ENCODE data around the gene VTI1A. TPM values are rescaled to one million over a fixed set of nuclear protein-coding genes. Genes with fewer than 3 reads are reported as not detected.
"Not testable (repeated sequence)": the region's sequence is repeated elsewhere in the genome, so short reads cannot be mapped to it uniquely, and the experiment has no call there.

Gene VTI1A
- polyA plus RNA-seq, 1 donor: 14.1 TPM

DNA sequence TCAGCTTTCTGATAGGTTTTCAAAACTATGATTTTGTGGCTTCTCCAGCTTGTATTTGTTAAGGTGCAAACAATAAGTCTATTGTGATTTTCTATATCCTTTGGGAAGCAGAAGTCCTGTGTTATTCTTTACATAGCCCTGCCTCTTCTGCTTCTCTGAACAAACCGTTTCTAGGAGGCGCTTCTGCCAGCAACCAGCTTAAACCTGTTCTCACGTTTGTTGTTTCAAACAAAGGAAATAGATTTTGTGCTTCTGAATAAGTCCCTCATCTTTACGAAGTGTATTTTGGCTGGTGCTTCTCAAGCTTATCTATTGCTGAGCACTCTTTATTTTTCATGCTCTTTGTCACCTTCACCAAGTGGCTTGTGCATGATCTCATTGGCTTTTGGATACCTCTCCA is 61.0 kb downstream of the VTI1A start:
- no peak for DNase-seq

DNA sequence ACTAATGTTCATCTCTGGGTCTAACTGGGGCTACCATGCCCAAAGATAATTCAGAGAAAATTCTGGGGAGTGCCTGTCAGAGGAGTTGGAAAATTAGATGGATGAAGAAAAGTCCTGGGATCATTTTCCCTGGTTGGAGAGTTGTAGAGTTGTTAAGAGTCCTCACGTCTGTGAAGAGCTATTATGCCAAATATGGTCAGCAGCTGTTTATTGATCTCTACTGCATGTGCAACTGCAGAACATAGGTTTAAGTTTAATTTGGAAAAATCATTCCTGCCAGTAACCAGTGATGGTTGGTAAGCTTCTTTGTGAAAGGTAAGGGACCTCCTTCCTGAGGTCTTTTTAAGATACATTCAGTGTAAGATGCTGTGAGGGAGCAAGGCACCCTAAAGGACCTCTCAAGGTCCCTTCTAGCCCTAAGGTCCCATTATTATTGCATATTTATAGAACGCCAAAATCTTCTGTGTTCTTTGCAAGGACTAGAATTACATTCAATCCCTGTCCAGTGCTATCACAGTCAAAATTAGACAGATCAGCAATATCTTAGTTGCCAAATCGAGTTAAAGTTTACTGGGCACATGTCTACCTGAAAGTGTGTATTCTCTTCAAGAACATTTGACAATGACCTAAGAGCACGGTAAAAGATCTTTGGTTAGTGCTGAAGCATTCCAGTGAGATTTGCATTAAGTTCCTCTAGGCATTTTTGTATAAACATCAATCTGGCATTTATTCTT is 62.7 kb downstream of the VTI1A start:
- DNase-seq: no peak

DNA sequence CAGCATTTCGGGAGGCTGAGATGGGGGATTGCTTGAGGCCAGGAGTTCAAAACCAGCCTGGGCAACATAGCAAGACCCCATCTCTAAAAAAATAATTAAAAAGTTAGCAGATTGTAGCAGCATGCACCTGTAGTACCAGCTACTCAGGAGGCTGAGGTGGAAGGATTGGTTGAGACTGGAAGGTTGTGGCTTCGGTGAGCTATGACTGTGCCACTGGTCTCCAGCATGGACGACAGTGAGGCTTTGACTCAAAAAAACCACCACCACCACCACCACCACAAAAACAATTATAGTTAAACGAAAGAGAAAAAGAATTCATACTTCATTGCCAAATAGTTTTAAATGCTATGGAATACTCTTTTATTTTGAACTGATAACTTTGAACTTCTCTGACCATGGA is 63.4 kb downstream of the VTI1A start:
- no peak for DNase-seq

DNA sequence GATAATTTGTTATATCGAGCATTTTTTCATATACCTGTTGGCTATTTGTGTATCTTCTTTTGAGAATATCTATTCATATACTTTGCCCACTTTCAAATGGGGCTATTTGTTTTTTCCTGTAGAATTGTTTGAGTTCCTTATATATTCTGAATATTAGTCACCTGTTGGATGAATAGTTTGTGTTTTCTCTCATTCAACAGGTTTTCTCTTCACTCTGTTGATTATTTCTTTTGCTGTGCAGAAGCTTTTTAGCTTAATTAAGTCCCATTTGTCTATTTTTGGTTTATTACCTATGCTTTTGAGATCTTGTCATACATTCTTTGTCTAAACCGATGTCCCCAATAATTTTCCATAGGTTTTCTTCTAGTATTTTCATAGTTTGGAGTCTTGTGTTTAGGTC is 65.3 kb downstream of the VTI1A start:
- no peak for DNase-seq

DNA sequence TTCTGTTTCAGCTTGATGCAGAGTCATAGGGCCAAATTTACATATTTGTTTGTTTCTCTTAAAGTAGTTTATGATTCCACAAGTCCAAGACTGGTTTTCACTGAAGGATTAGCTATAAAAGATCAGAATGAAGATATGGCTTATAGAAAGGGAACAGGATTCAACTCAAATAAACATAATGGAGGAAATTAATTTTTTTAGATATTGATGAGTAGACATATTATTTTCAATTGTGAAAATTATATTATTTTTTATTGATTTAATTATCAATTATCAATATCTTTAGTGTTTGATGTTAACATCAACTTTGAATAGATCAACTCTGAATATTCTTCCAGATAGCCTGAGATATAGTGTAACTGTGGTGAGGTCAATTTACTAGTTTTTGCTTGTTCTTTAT is 68.1 kb downstream of the VTI1A start:
- DNase-seq: no peak

DNA sequence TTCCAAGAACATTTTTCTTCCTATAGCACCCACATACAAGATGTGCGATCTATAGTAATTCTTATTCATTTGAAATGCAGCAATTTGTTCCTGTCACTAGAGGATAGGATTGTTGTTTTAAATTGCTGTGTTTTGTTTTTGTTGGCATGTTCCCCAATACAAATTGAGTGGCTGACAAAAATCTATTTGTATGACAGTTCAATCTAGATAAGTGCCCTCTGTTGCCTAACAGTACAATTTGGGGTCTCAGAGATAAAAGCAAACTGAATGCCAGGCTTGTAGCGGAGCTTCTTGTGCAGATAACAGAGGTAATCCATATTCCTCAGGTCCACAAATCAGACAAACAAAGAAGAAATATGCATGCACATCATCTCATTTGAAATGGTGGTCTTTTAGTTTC is 68.8 kb downstream of the VTI1A start:
- DNase-seq: no peak

DNA sequence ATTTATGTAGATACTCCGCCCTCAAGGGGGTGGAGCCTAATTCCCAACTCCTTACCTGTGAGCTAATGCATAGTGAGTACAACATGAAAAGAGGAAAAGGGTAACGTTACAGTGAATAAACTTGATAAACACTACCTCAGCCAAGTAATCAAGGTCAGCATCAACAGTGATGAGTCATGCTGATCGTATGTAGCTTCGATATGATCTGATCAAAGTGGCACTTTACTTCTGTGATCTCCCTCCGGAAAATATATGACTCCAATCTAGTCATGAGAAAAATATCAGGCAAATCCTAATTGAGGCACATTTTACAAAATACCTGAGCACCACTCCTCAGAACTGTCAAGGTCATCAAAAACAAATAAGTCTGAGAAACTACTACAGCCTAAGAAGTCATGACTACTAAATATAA is 70.4 kb downstream of the VTI1A start:
- DNase-seq: no peak

DNA sequence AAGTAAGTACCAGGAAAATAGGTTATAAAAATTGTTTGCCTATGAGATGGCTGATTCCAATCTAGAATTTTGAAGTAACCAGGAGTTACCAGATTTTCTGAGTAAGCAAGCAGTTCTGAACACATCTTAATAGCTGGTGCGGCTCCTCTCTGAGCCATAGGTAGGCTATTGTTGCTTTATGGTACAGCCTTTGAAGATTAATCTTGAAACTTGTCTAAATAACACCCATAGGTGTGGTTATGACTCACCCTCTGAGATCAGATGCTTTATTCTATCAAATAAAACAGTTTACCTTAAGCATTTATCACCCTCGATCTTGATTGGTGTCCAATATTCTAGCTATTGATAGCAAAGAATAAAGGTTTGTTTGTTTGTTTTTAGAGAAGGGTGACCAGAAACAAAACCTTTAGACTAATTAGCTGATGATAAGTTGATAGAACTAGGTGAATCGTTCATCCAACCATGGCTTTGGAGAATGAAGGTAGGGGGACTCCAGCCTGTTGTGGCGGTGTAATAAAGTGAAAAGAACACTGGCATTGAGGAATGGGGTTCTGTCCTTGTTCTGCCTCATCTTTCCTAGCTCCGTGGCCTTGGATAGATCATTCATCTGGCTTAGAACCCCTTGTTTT is 72.2 kb downstream of the VTI1A start:
- no peak for DNase-seq

DNA sequence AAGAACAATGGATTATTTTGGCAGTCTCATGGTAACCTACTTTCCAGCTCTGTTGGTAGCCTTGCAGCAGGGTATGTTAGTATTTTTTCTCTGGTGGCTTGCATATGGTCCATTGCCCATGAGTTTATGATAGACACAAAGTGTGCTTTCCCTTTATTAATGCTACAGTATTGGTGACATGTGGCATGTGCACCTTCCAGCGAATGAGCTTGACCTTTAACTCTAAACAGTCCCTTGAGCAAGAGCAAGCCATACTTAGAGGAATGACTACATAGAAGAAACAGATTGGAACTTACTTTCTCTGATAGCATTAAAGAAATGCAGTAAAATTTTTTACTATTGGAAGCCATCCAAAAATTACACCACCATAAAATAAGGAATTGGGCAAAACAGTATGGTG is 73.9 kb downstream of the VTI1A start:
- no peak for DNase-seq

DNA sequence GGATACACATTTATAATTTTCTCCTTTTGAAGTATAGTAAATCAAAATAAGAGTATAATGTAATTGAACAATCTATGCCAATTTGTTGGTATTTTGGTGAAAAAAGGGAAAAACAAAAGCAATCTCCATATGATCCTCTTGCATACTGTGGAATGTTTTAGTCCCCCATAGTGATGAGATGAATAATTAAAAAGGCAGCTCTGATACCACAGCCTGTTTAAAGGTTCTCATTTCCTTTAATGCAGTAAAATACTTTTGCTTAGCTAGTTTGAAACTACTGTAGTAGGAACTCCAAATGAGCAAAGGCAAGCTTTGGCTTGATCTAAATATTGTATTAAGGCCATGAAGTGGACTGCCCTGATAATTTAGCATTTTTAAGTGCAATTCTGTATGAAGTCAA is 77.6 kb downstream of the VTI1A start:
- DNase-seq: no peak

DNA sequence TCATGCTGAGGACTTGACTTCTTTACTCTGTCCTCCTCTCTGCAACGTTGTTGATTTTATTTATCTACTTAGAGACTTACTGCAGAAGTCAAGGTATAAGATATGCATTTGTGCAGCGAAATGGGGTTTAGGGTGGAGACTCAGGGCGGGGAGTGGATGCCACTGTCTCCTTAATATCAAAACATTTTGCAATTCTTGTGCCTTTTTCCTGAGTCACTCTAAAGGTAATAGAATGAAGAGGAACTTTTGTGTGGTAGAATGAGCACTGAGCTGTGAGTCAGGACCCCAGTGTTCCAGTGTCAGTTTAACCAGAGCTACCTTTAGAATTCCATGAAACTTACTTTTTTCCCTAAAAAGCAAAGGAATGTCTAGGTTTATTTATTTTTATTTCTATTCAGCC is 78.2 kb downstream of the VTI1A start:
- no peak for DNase-seq

DNA sequence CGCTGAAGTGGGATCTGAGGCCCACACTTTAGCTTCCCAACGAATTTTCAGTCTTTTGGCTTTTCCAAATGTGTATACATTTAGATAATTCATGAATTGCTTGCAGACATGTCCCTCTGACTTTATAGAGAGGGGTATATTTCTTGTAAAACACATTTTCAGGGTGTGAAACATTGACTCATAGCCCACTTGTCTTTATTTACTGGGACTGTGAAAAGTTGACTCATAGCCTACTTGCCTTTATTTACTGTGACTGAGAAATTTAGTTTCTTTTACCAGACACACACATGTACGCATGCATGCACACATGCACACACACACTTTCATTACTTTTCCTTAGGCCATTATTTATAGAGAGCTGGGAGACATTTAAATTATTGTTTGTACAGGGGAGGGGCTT is 79.1 kb downstream of the VTI1A start:
- no peak for DNase-seq

DNA sequence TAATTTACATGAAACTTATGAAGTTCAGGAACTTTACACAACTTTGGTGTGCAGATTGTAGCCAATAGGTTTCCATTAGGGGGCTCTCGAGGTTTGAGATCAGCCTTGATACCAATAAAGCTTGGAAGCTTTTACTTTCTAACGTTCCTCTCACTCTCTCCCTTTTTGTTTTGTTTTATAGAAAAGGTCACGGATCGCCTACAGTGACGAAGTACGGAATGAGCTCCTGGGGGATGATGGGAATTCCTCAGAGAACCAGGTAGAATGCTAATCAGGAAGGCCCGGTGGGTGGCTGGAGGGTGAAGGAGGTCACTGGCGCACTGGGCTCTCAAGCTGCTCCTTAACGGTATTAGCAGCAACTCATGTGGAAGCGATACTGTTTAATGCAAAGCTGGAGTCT is 79.9 kb downstream of the VTI1A start:
- DNase-seq: no peak

DNA sequence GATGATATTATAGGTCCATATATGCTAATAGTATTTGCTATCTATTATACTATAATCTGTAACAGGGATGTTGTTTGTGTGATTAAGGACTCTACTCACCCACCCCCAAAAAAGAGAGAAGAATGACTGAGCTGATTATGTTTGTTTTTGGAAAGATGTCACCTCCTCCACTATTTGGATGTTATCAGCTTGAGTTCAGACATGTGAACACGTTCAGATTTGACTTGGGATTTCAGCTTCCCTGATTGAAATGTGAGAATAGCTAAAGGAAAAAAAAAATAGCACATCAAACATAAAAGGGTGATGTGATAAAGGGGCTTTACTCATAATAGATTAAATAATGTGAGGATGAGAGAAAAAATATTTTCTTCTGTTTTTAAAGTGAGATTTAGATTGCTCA is 81.2 kb downstream of the VTI1A start:
- DNase-seq: no peak

DNA sequence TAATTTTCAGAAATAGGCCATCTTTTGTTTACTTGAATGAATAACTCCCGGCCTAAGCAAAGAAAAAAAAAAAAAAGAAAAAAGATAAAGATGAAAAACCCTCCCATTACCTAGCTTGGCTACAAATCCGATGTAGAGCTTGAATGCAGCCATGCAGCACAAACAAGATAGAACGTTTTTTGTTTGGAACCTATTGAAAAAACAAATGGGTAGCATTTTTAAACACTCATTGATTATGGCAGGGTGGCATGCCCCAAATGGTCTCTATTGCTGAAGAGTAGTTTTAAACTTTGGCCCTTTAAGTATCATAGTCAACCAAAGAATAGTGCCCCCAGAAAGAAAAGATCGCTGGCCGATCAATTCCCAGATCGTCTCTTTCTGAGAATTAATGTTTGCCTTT is 84.4 kb downstream of the VTI1A start:
- no peak for DNase-seq

DNA sequence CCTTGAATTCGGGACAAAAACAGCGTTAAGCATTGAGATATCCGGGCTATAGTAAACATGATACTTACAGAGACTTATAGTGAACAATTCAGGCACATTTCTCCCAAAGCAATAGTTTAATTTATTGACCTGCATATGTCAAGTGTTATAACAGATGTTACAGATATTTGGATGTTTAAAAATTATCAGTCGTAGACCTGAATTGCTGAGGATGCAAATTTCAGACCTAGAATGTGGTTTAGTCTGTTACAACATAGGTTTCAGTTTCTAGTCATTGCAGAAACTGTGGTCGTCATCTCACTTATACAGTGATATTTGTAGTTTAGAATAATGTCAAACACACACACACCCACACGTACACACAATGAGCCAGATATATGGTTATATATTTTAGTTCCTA is 85.2 kb downstream of the VTI1A start:
- peak; percentile 65 for DNase-seq

DNA sequence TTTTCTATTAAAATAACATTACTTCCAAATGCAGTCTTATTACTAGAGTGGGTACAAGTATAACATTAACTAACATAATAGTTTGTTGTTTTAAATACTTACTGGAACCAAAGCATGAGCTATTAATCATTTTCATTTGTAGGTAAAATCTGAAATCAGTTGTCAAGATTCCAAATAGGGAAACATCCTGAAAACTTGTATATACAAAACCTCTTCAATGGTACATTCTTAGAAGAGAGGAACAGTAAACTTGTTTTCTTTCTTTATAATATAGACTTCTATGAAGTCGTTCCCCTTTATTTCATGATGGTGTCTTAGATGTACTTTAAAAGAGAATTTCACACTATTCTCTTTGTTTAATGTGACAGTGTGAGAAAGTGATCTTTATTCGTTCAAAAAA is 85.9 kb downstream of the VTI1A start:
- no peak for DNase-seq

DNA sequence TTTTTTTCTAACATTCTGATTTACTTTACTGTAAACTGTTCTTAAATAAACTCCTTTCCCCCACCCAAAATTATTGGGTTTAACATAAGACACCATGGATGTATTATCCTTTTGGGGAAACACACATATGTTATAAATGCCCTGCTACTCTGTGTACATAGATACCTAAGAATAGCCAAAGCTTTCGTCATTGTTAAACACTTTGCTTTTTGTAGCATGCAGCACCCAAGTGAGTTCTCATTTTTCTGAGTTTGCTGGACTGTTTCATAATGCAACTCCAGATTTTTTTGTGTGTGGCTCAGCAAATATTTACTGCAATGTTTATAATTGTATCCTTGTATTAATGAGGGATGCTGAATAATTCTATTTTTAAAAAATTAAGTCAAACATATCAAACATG is 86.9 kb downstream of the VTI1A start:
- DNase-seq: no peak

DNA sequence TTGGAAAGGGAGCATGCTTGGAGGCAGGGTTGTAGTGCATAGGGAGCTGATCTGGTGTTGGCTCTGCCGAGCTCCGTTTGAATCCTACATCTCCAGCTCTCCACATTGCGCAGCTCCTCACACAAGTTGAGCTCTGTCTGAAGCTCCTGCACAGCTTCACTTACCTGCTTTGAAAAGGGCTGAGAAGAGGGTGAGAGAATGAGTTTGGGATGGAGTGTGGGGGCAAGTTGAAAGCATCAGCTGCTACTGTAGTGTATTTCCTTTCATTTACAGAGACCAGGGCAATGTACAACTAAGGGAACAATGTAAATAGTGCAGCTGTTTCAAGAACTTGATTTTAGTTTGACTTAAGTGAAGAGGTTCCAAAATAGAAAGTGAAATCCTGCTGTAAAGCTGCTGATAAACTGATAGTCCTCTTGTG is 88.5 kb downstream of the VTI1A start:
- peak; percentile 73 for DNase-seq

DNA sequence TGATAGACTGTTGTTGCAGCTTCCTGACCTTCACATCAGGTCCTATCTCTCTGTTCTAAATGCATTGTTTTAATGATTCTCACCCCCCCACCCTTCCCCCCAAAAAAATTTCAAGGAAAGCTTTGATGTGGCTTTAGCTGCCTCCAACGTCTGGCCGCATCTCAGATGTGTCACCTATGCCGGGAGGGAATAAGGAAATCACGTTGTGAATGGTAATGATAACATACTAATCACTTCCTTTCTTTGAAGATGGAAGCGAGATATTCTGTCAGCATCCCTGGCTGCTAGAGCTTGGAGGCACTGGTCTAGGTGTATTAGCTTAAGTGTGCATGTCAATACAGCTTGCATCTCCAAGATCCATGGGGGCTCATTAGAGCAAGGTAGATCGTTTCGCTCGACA is 89.6 kb downstream of the VTI1A start:
- no peak for DNase-seq

DNA sequence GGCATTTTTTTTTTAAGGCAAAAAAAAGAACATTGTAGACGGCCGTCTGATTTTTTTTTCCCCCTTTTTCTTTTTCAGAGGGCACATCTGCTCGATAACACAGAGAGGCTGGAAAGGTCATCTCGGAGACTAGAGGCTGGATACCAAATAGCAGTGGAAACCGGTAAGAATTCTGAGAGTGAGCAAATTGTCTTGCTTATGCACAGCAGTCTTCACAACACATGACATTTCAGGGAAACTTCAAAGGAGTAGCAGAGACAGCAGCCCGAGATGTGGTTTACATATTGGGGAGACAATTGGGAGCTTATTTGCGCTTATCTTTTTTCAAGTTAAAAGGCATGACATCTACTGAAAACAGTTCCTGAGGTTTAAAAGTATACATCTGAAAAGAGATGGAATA is 91.2 kb downstream of the VTI1A start:
- DNase-seq: no peak

DNA sequence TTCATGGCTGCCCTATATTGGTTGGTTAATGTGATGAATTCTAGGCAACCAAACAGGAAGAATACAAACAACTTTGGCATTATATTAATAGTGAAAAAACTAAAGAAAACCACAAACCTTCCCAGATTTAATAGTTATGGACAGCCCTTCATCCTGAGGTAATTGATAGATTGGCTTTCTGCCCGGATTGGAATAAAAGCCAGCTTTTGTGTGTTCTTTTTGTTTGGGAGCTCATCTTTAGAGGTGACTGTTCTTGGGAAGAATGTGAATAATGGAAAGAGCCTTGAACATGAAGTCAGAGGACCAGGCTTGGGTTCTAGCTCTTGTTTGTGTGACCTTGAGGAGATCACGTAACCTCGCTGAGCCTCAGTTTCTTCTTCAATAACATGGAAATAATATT is 92.3 kb downstream of the VTI1A start:
- DNase-seq: no peak

DNA sequence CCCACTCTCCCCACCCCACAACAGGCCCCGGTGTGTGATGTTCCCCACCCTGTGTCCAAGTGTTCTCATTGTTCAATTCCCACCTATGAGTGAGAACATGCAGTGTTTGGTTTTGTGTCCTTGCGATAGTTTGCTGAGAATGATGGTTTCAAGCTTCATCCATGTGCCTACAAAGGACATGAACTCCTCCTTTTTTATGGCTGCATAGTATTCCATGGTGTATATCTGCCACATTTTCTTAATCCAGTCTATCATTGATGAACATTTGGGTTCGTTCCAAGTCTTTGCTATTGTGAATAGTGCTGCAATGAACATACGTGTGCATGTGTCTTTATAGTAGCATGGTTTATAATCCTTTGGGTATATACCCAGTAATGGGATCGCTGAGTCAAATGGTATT is 95.8 kb downstream of the VTI1A start:
- DNase-seq: not testable (repeated sequence)

DNA sequence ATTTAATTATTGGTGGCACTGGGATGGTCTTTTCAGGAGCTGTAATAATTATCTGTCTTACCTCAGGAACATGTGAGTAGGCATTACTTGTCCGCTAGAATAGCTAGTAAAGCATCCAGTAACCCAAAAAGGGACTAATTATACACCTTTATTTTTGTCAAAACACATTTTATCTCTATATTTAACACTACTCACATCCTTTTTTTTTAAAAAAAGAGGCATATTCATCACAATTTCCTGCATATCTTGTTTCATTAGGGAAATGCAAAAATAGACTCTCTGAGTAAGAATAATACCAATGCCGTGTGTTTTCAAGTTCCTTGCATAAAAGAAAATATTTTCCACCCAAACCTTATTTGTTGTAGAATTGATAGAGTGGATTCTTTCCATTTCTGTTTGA is 99.5 kb downstream of the VTI1A start:
- DNase-seq: no peak

Measured in hindlimb muscle (tissue), 1 donor.